ENCODE data around the gene RACK1. TPM values are rescaled to one million over a fixed set of nuclear protein-coding genes. Genes with fewer than 3 reads are reported as not detected.
"Not testable (repeated sequence)": the region's sequence is repeated elsewhere in the genome, so short reads cannot be mapped to it uniquely, and the experiment has no call there.

The RACK1 gene
- total RNA-seq, 1 donor from 2014 or later, result 2,172 TPM

- H3K9me3 Mint-ChIP-seq; DNase-seq; H3K4me3 Mint-ChIP-seq; intact Hi-C loops (cut with micrococcal nuclease); H3K27ac Mint-ChIP-seq: not testable (repeated sequence)
- peaks cover 30% of the 10 kb centered on the region for H3K4me1 Mint-ChIP-seq
- peaks cover 24% of the 10 kb centered on the region for H3K27me3 Mint-ChIP-seq
- peaks cover 11% of the 10 kb centered on the region for H3K36me3 Mint-ChIP-seq (ENCODE audit: low read depth)
Observed at GRCh38 chr5:181209006-181209405, 34.7 kb downstream of the RACK1 start.

- no peak for DNase-seq
- H3K4me1 Mint-ChIP-seq, result peaks cover 33% of the 10 kb centered on the region
- H3K27me3 Mint-ChIP-seq, result peaks cover 27% of the 10 kb centered on the region
- peaks cover 8% of the 10 kb centered on the region for H3K9me3 Mint-ChIP-seq
- H3K27ac Mint-ChIP-seq, result peak overlapping the region; percentile 91
- intact Hi-C loops (cut with micrococcal nuclease), result loop anchor here (1.0 kb wide), 5 partner anchors 10 to 53 kb away; partner anchors contain the start of gene TRIM52
- peak overlapping the region; percentile 91 for H3K4me3 Mint-ChIP-seq
- peaks cover 11% of the 10 kb centered on the region for H3K36me3 Mint-ChIP-seq (ENCODE audit: low read depth)
Observed at GRCh38 chr5:181207960-181208253, 35.8 kb downstream of the RACK1 start.

- DNase-seq, result peak; percentile 92
- Mint-ChIP-seq H3K4me3 (peak overlapping the region; percentile 91), H3K36me3 (ENCODE audit: low read depth) (peaks cover 11% of the 10 kb centered on the region), H3K27ac (peak overlapping the region; percentile 91), H3K4me1 (peaks cover 31% of the 10 kb centered on the region), H3K27me3 (peaks cover 28% of the 10 kb centered on the region), H3K9me3 (peaks cover 8% of the 10 kb centered on the region)
- intact Hi-C loops (cut with micrococcal nuclease), result loop anchor here (1.0 kb wide), 5 partner anchors 11 to 54 kb away; partner anchors contain the start of gene TRIM52
Observed at GRCh38 chr5:181207214-181207959, 36.3 kb downstream of the RACK1 start.

GRCh38 chr5:181205761-181206649 is 37.7 kb downstream of the RACK1 start:
- peak overlapping the region; percentile 91 for H3K4me3 Mint-ChIP-seq
- H3K9me3 Mint-ChIP-seq, result peaks cover 8% of the 10 kb centered on the region
- peaks cover 30% of the 10 kb centered on the region for H3K4me1 Mint-ChIP-seq
- peaks cover 35% of the 10 kb centered on the region for H3K27me3 Mint-ChIP-seq
- H3K27ac Mint-ChIP-seq, result peak overlapping the region; percentile 91
- peaks cover 13% of the 10 kb centered on the region for H3K36me3 Mint-ChIP-seq (ENCODE audit: low read depth)
- DNase-seq, result peak; percentile 75
- intact Hi-C loops (cut with micrococcal nuclease), result loop anchor here (1.0 kb wide), 1 partner anchor 40 kb away; no protein-coding TSS in a partner anchor

GRCh38 chr5:181204826-181205760 is 38.6 kb downstream of the RACK1 start, which contains the start of gene TRIM7:
Gene TRIM7 (minus strand): TSS chr5:181205196. CDS start chr5:181205110, 86 bp downstream.
- peak within 1 kb of the TSS; percentile 91 for H3K4me3 Mint-ChIP-seq
- DNase-seq, result peak; percentile 79

GRCh38 chr5:181204113-181204825 is 39.4 kb downstream of the RACK1 start:
- peak; percentile 75 for DNase-seq
- peaks cover 46% of the 10 kb centered on the region for H3K27me3 Mint-ChIP-seq
- peaks cover 13% of the 10 kb centered on the region for H3K36me3 Mint-ChIP-seq (ENCODE audit: low read depth)
- peaks cover 32% of the 10 kb centered on the region for H3K4me1 Mint-ChIP-seq
- H3K27ac Mint-ChIP-seq, result peak overlapping the region; percentile 79
- peaks cover 8% of the 10 kb centered on the region for H3K9me3 Mint-ChIP-seq
- intact Hi-C loops (cut with micrococcal nuclease), result no loop called here
- H3K4me3 Mint-ChIP-seq, result peak overlapping the region; percentile 86

More at GRCh38 chr5:181204826-181205760, 38.6 kb downstream of the RACK1 start, which contains the start of gene TRIM7:
- H3K27me3 Mint-ChIP-seq, result peaks cover 42% of the 10 kb centered on the region
- peaks cover 8% of the 10 kb centered on the region for H3K9me3 Mint-ChIP-seq
- intact Hi-C loops (cut with micrococcal nuclease), result no loop called here
- peaks cover 32% of the 10 kb centered on the region for H3K4me1 Mint-ChIP-seq
- H3K36me3 Mint-ChIP-seq (ENCODE audit: low read depth), result peaks cover 13% of the 10 kb centered on the region
- H3K27ac Mint-ChIP-seq, result peak within 1 kb of the TSS; percentile 91

GRCh38 chr5:181203777-181204112 is 40.0 kb downstream of the RACK1 start:
- peak overlapping the region; percentile 79 for H3K27ac Mint-ChIP-seq
- H3K4me3 Mint-ChIP-seq, result peak overlapping the region; percentile 86
- intact Hi-C loops (cut with micrococcal nuclease), result no loop called here
- H3K36me3 Mint-ChIP-seq (ENCODE audit: low read depth), result peaks cover 13% of the 10 kb centered on the region
- peaks cover 32% of the 10 kb centered on the region for H3K4me1 Mint-ChIP-seq
- no peak for DNase-seq
- peaks cover 8% of the 10 kb centered on the region for H3K9me3 Mint-ChIP-seq
- H3K27me3 Mint-ChIP-seq, result peaks cover 47% of the 10 kb centered on the region

GRCh38 chr5:181203093-181203711 is 40.5 kb downstream of the RACK1 start:
- DNase-seq, result no peak
- peak overlapping the region; percentile 86 for H3K4me3 Mint-ChIP-seq
- intact Hi-C loops (cut with micrococcal nuclease), result no loop called here
- peaks cover 47% of the 10 kb centered on the region for H3K27me3 Mint-ChIP-seq
- H3K27ac Mint-ChIP-seq, result no peak overlapping the region
- peaks cover 13% of the 10 kb centered on the region for H3K36me3 Mint-ChIP-seq (ENCODE audit: low read depth)
- peaks cover 30% of the 10 kb centered on the region for H3K4me1 Mint-ChIP-seq
- H3K9me3 Mint-ChIP-seq, result peaks cover 8% of the 10 kb centered on the region

- Mint-ChIP-seq H3K4me3 (no peak overlapping the region), H3K27me3 (peaks cover 35% of the 10 kb centered on the region), H3K36me3 (ENCODE audit: low read depth) (peaks cover 3% of the 10 kb centered on the region), H3K4me1 (peaks cover 12% of the 10 kb centered on the region), H3K27ac (no peak overlapping the region), H3K9me3 (no peaks in the 10 kb centered on the region)
- DNase-seq, result no peak
- intact Hi-C loops (cut with micrococcal nuclease), result no loop called here
Observed at GRCh38 chr5:181200816-181201215, 42.9 kb downstream of the RACK1 start.

- DNase-seq, result no peak
- H3K27ac Mint-ChIP-seq, result no peak overlapping the region
- intact Hi-C loops (cut with micrococcal nuclease), result no loop called here
- H3K9me3 Mint-ChIP-seq, result no peaks in the 10 kb centered on the region
- H3K4me3 Mint-ChIP-seq, result no peak overlapping the region
- H3K36me3 Mint-ChIP-seq (ENCODE audit: low read depth), result peaks cover 3% of the 10 kb centered on the region
- peaks cover 8% of the 10 kb centered on the region for H3K4me1 Mint-ChIP-seq
- H3K27me3 Mint-ChIP-seq, result peaks cover 31% of the 10 kb centered on the region
Observed at GRCh38 chr5:181199881-181200638, 43.6 kb downstream of the RACK1 start.

- no peak for DNase-seq
Observed at GRCh38 chr5:181198905-181199519, 44.7 kb downstream of the RACK1 start.

More at GRCh38 chr5:181198905-181199519, 44.7 kb downstream of the RACK1 start:
- Mint-ChIP-seq H3K27me3 (peaks cover 29% of the 10 kb centered on the region), H3K9me3 (no peaks in the 10 kb centered on the region), H3K36me3 (ENCODE audit: low read depth) (peaks cover 2% of the 10 kb centered on the region), H3K4me1 (peaks cover 6% of the 10 kb centered on the region), H3K27ac (no peak overlapping the region), H3K4me3 (no peak overlapping the region)
- intact Hi-C loops (cut with micrococcal nuclease), result no loop called here
